ENCODE measurements around the gene TMC1.

TMC1 gene

DNA sequence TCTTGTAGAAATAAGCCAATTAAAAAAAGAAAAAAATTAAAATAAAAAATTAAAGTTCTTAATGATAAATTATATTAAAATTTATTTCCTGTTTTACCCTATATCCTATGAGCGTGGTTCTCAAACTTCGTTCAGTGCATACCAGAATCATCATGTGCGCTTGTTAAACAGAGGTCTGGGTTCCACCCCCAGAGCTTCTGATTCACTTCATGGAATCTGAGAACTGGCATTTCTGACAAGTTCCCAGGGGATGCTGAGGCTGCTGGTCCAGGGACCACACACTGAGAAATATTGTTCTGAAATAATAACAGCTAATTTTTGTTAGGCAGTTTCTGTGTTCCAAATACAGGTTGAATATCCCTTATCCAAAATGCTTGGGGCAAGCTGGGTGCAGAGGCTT is 79.3 kb downstream of the TMC1 start:
- TF ChIP-seq, protein P1, sequence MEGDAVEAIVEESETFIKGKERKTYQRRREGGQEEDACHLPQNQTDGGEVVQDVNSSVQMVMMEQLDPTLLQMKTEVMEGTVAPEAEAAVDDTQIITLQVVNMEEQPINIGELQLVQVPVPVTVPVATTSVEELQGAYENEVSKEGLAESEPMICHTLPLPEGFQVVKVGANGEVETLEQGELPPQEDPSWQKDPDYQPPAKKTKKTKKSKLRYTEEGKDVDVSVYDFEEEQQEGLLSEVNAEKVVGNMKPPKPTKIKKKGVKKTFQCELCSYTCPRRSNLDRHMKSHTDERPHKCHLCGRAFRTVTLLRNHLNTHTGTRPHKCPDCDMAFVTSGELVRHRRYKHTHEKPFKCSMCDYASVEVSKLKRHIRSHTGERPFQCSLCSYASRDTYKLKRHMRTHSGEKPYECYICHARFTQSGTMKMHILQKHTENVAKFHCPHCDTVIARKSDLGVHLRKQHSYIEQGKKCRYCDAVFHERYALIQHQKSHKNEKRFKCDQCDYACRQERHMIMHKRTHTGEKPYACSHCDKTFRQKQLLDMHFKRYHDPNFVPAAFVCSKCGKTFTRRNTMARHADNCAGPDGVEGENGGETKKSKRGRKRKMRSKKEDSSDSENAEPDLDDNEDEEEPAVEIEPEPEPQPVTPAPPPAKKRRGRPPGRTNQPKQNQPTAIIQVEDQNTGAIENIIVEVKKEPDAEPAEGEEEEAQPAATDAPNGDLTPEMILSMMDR (conservative IDR thresholded peaks at IDR 0.05): no peak
- no peak overlapping the region for H3K27ac ChIP-seq

DNA sequence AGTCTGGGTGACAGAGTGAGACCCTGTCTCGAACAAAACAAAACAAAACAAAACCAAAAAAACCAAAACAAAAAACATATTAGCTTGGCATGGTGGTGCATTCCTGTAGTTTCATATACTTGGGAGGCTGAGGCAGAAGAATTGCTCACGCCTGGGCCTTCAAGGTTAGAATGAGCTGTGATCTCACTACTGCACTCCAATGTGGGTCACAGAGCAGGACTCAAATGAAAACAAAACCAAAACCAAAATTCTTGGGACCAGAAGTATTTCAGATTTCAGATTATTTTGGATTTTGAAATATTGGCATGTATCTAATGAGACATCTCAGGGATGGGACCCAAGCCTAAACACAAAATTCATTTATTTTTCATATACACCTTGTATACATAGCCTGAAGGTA is 80.2 kb downstream of the TMC1 start:
- TF ChIP-seq, protein P1 (conservative IDR thresholded peaks at IDR 0.05): no peak
- no peak overlapping the region for H3K27ac ChIP-seq

DNA sequence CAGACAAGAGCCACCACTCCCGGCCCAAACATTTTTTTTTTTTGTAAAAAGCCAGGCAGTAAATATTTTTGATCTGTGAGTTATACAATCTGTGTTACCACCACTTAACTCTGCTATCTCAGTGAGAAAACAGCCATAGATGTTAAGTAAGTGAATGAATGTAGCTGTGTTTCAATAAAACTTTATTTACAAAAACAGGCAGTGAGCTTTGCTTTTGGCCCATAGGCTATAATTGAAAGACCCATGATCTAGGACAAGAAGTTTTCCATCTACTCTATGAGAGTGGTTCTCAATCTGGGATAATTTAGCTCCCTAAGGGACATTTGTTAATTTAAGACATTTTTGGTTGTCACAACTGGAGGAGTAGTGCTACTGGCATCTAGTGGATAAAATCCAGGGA is 91.0 kb downstream of the TMC1 start:
- TF ChIP-seq, protein P1 (conservative IDR thresholded peaks at IDR 0.05): no peak

DNA sequence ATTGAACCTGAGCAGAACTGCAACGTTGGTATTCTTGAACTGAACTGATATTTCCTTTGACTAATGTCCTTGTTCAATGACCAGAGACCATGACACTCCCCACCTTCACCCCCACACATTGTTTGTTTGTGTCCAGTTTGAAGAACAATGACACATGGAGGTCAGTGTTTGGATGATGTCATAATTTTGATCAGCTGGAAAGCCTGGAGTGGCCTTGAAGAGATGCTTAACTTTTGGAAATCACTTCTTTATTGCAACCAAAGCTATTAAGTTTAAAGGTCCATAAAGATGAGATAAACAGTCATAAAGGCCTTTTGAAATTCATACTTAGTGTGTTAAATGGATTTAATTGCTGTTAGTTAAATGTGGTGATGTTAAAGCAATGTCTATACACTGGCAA is 92.7 kb downstream of the TMC1 start:
- no peak overlapping the region for H3K27ac ChIP-seq
- TF ChIP-seq, protein P1 (conservative IDR thresholded peaks at IDR 0.05): no peak

More for the DNA sequence above, 91.0 kb downstream of the TMC1 start:
- H3K27ac ChIP-seq: no peak overlapping the region

DNA sequence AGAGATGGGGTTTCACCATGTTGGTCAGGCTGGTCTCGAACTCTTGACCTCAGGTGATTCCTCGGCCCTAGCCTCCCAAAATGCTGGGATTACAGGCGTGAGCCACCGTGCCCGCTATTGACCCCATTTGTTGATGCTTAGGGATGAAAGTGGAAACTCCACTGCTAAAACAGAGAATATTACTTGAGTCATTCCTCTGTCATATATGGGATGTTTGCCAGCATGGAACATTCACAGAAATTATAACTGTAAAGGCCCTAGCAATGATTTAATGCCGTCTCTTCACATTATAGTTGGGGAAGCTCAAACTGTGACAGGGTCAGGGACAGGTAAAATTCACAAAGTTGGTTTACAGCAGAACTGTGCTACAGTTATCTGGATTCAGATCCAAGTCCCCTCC is 94.5 kb downstream of the TMC1 start:
- TF ChIP-seq, protein P1 (conservative IDR thresholded peaks at IDR 0.05): no peak
- no peak overlapping the region for H3K27ac ChIP-seq

DNA sequence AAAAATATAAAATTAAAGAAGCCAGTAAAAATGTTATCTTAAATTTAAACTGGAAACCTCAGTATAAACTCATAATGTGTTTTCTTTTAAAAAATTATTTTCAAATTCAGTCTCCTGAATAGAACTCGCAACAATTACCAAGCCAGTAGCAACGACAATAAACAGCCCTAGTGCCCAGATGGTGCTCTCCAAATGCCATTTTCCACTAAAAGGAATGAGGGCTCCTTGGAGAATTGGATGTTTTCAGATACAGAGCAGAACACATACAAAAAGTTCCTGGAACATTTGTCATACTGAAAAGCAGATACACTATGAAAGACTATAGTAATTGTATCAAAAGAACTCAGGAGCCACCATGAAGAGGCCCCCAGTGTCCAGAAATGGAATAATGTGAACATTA is 97.4 kb downstream of the TMC1 start:
- TF ChIP-seq, protein P1 (conservative IDR thresholded peaks at IDR 0.05): no peak
- H3K27ac ChIP-seq: no peak overlapping the region

DNA sequence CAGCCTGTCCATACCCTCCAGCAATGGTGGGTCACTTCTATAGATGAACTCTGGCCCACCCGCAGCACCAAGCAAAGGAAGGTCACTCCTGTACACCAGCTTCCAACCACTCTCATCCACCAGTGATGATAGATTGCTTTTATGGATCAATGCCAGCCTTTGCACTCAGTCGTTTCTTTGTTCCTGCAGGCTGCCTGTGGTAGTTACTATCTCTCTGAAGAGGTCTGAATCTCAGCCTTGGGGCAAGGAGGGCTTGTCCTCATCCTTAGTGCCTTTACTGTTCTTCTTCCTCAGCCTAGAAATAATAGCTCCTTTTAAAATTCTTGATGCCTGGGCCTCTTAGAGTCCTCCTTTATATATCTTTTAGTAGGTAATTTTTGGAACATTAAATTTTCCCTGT is 100.8 kb downstream of the TMC1 start:
- H3K27ac ChIP-seq: no peak overlapping the region
- TF ChIP-seq, protein P1 (conservative IDR thresholded peaks at IDR 0.05): no peak

DNA sequence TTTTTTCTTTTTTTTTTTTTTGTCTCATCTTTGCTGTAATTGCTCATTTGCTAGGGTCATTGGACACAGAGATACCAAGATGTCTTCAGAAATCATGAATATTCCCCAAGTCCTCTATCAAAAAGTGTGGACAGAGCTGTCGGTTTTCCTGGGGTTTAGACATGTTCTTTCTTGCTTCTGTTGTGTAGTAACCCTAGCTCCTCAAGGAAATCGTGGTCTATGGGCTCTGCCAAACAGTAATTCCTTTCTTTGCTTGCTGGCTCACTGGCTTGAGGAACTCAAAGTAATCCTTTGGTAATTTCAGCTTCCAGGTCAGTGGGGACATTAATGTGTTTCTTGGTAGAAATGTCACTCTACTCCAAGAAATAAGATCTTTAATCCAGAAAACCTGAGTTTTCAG is 101.7 kb downstream of the TMC1 start:
- H3K27ac ChIP-seq: no peak overlapping the region
- TF ChIP-seq, protein P1 (conservative IDR thresholded peaks at IDR 0.05): no peak

All from VCaP (cell line).